ENCODE results near the gene PHF21A. TPM values are rescaled to one million over a fixed set of nuclear protein-coding genes. Genes with fewer than 3 reads are reported as not detected.

PHF21A gene
- total RNA-seq, 2 experiments from 2014 or later: 36.2 to 40.4 TPM

GRCh38 chr11:45947885-45948284 is 173.4 kb downstream of the PHF21A start:
- TF ChIP-seq CTCF (IDR thresholded peaks at IDR 0.05): no peak
- Mint-ChIP-seq H3K4me3 (no peak overlapping the region), H3K36me3 (ENCODE audit: low read depth) (peaks cover 18% of the 10 kb centered on the region), H3K9me3 (no peaks in the 10 kb centered on the region), H3K4me1 (ENCODE audit: low read depth) (no peaks in the 10 kb centered on the region), H3K27me3 (no peaks in the 10 kb centered on the region), H3K27ac (no peak overlapping the region)
- intact Hi-C loops (cut with micrococcal nuclease): no loop called here
- ChIA-PET POLR2A (no interaction called here), CTCF (interaction anchor here (1.4 to 5.9 kb wide), 2 partner anchors 16 to 22 kb away, joined by 3 to 51 read pairs; no protein-coding TSS in a partner anchor)
- DNase-seq: no peak
- no peak for ATAC-seq

GRCh38 chr11:45945397-45945999 is 175.8 kb downstream of the PHF21A start:
- Mint-ChIP-seq H3K27ac (no peak overlapping the region), H3K9me3 (no peaks in the 10 kb centered on the region), H3K36me3 (ENCODE audit: low read depth) (peaks cover 16% of the 10 kb centered on the region), H3K27me3 (no peaks in the 10 kb centered on the region), H3K4me1 (ENCODE audit: low read depth) (no peaks in the 10 kb centered on the region), H3K4me3 (no peak overlapping the region)
- ChIA-PET CTCF (interaction anchor here (0.8 to 1.1 kb wide), 3 partner anchors 20 to 61 kb away, joined by 3 read pairs; no protein-coding TSS in a partner anchor), POLR2A (no interaction called here)
- no peak for DNase-seq
- TF ChIP-seq CTCF (IDR thresholded peaks at IDR 0.05): no peak
- no peak for ATAC-seq
- intact Hi-C loops (cut with micrococcal nuclease): no loop called here

GRCh38 chr11:45942381-45942780 is 178.9 kb downstream of the PHF21A start:
- TF ChIP-seq CTCF (IDR thresholded peaks at IDR 0.05): no peak
- Mint-ChIP-seq H3K4me1 (ENCODE audit: low read depth) (no peaks in the 10 kb centered on the region), H3K27ac (no peak overlapping the region), H3K9me3 (no peaks in the 10 kb centered on the region), H3K27me3 (no peaks in the 10 kb centered on the region), H3K4me3 (no peak overlapping the region), H3K36me3 (ENCODE audit: low read depth) (peaks cover 10% of the 10 kb centered on the region)
- ATAC-seq (no peak), DNase-seq (no peak)
- POLR2A ChIA-PET: no interaction called here
- CTCF ChIA-PET: interaction anchor here (2.7 kb wide), 1 partner anchor 22 kb away, joined by 12 read pairs; no protein-coding TSS in a partner anchor
- intact Hi-C loops (cut with micrococcal nuclease): no loop called here

- POLR2A ChIA-PET: no interaction called here
- ATAC-seq: no peak
- H3K4me3 Mint-ChIP-seq: no peak overlapping the region
These were observed 180.0 kb downstream of the PHF21A start for GRCh38 chr11:45941285-45941684.

More at GRCh38 chr11:45941285-45941684, 180.0 kb downstream of the PHF21A start:
- no peaks in the 10 kb centered on the region for H3K4me1 Mint-ChIP-seq (ENCODE audit: low read depth)
- H3K9me3 Mint-ChIP-seq: no peaks in the 10 kb centered on the region
- H3K27ac Mint-ChIP-seq: no peak overlapping the region
- H3K36me3 Mint-ChIP-seq (ENCODE audit: low read depth): peaks cover 7% of the 10 kb centered on the region
- CTCF ChIA-PET: interaction anchor here (1.0 to 2.7 kb wide), 2 partner anchors 23 to 65 kb away, joined by 3 to 12 read pairs; no protein-coding TSS in a partner anchor
- DNase-seq: no peak
- no peak for TF ChIP-seq CTCF (IDR thresholded peaks at IDR 0.05)
- intact Hi-C loops (cut with micrococcal nuclease): no loop called here
- no peaks in the 10 kb centered on the region for H3K27me3 Mint-ChIP-seq

All from activated CD8-positive, alpha-beta T cell treated with anti-CD3 and anti-CD28 coated beads for 36 hours (primary cell).